Activated CD8-positive, alpha-beta T cell treated with anti-CD3 and anti-CD28 coated beads, Interleukin-2, amount 10 ng/mL, durations not matched to agents 7 days and 5 days (primary cell): Measurements from ENCODE around the gene SPA17. TPM values are rescaled to one million over a fixed set of nuclear protein-coding genes. Genes with fewer than 3 reads are reported as not detected.

Source experiments
- ATAC-seq: fragments of 150-1000 bp; cut with Tn5 transposase; one replicate; pipeline ENCODE4 v1.10.0; 2021; ENCODE audit warnings: moderate library complexity
- CTCF ChIA-PET: fragments of 350-600 bp; sonication (Branson Sonifier 250); formaldehyde crosslinking; loops from one replicate; lab custom pipeline; 2021; ENCODE audit warnings: antibody characterized with exemption; lab: Charles Lee
- POLR2A ChIA-PET: fragments of 350-600 bp; sonication (Branson Sonifier 250); formaldehyde crosslinking; loops from one replicate; lab custom pipeline; 2021; ENCODE audit warnings: antibody characterized with exemption; lab: Charles Lee
- DNase-seq: peaks from one replicate; pipeline ENCODE4 v3.0.0-alpha.2; 2020
- H3K27ac Mint-ChIP-seq: one replicate; pipeline ENCODE4 v1.8.0; 2021; ENCODE audit warnings: mild to moderate bottlenecking, mixed read lengths
- H3K27me3 Mint-ChIP-seq: one replicate; pipeline ENCODE4 v1.8.0; 2021; ENCODE audit warnings: low read depth, mixed read lengths
- H3K36me3 Mint-ChIP-seq: one replicate; pipeline ENCODE4 v1.8.0; 2021; ENCODE audit warnings: low read depth, mixed read lengths
- H3K4me1 Mint-ChIP-seq: one replicate; pipeline ENCODE4 v1.8.0; 2021; ENCODE audit warnings: low read depth, mixed read lengths
- H3K4me3 Mint-ChIP-seq: one replicate; pipeline ENCODE4 v1.8.0; 2021; ENCODE audit warnings: mild to moderate bottlenecking, mixed read lengths
- H3K9me3 Mint-ChIP-seq: one replicate; pipeline ENCODE4 v1.8.0; 2022; ENCODE audit warnings: mixed read lengths; ENCODE audit not compliant: insufficient read depth
- total RNA-seq, 2 experiments: library from RNA; stranded (reverse); gene quantifications; one replicate each; pipeline ENCODE4 v1.2.3, GENCODE V29; 2021

The SPA17 gene
- total RNA-seq, 2 experiments from 2014 or later = 2.6 TPM

GRCh38 chr11:124745270-124745834 is 71.6 kb downstream of the SPA17 start:
- Mint-ChIP-seq H3K36me3 (no peaks in the 10 kb centered on the region), H3K9me3 (no peaks in the 10 kb centered on the region), H3K4me1 (peaks cover 31% of the 10 kb centered on the region), H3K27me3 (peaks cover 30% of the 10 kb centered on the region), H3K27ac (no peak overlapping the region), H3K4me3 (peak overlapping the region; percentile 41)
- no peak for ATAC-seq
- DNase-seq = no peak
- POLR2A ChIA-PET = no interaction called here
- CTCF ChIA-PET = interaction anchor here (1.0 to 5.5 kb wide), 11 partner anchors 13 to 396 kb away, joined by 3 to 89 read pairs (median 13); partner anchors contain the start of genes ESAM, MSANTD2, SIAE and SPA17

- peak; percentile 24 for ATAC-seq
- CTCF ChIA-PET = interaction anchor here (0.6 to 5.5 kb wide), 31 partner anchors 9 to 608 kb away, joined by 3 to 89 read pairs (median 6); partner anchors contain the start of genes ESAM, MSANTD2, ROBO3 and SIAE
Measured at GRCh38 chr11:124745835-124746620, 72.3 kb downstream of the SPA17 start.

DNA sequence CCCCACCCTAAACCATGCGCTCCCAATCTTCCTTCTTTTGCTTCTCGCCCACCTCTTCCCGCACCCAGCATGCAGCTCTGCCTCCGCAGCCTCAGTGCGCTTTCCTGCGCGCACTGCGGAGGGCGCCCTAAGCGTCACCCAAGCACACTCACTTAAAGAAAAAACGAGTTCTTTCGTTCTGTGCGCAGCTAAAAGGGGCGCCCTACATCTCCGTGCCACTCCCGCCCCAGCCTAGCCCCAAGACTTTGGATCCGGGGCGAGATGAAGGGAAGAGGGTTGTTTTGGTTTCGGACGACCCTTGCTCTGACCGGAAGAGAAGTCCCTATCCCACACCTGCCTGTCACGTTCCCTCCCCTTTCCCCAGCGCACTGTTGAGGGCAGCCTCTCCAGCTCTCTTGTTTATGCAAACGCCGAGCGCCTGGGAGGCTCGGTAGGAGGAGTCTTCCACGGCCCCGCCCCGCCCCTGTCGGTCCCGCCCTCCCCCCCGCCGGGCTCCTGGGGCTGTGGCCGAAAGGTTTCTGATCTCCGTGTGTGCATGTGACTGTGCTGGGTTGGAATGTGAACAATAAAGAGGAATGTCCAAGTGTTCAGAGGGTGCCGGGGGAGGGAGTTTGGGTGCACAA is 73.0 kb downstream of the SPA17 start:
- ChIA-PET CTCF (interaction anchor here (0.6 to 5.5 kb wide), 31 partner anchors 9 to 607 kb away, joined by 3 to 89 read pairs (median 5); partner anchors contain the start of genes ESAM, MSANTD2, ROBO3 and SIAE), POLR2A (interaction anchor here (0.7 to 1.6 kb wide), 8 partner anchors 13 to 130 kb away, joined by 3 to 7 read pairs (median 3); partner anchors contain the start of genes MSANTD2, SPA17 and TBRG1)
- Mint-ChIP-seq H3K4me3 (peak overlapping the region; percentile 88), H3K27ac (peak overlapping the region; percentile 84), H3K9me3 (no peaks in the 10 kb centered on the region), H3K27me3 (peaks cover 22% of the 10 kb centered on the region), H3K36me3 (no peaks in the 10 kb centered on the region), H3K4me1 (peaks cover 25% of the 10 kb centered on the region)
- peak; percentile 81 for DNase-seq
- ATAC-seq = peak; percentile 92

More at GRCh38 chr11:124745835-124746620, 72.3 kb downstream of the SPA17 start:
- H3K4me1 Mint-ChIP-seq = peaks cover 25% of the 10 kb centered on the region
- peak; percentile 62 for DNase-seq
- H3K4me3 Mint-ChIP-seq = peak overlapping the region; percentile 88
- no peaks in the 10 kb centered on the region for H3K36me3 Mint-ChIP-seq
- H3K9me3 Mint-ChIP-seq = no peaks in the 10 kb centered on the region
- peak overlapping the region; percentile 84 for H3K27ac Mint-ChIP-seq
- POLR2A ChIA-PET = interaction anchor here (0.7 to 1.6 kb wide), 8 partner anchors 13 to 131 kb away, joined by 3 to 7 read pairs (median 3); partner anchors contain the start of genes MSANTD2, SPA17 and TBRG1
- H3K27me3 Mint-ChIP-seq = peaks cover 27% of the 10 kb centered on the region

Other genes with a start within 250 kb of the SPA17 start
- gene OR8B4, start 249.0 kb upstream of the SPA17 start, total RNA-seq = not detected
- not detected for gene OR8B8, start 228.2 kb upstream of the SPA17 start, total RNA-seq
- gene OR8B12, start 130.2 kb upstream of the SPA17 start, total RNA-seq = not detected
- not detected for gene OR8A1, start 103.9 kb upstream of the SPA17 start, total RNA-seq
- not detected for gene PANX3, start 62.5 kb upstream of the SPA17 start, total RNA-seq
- 10 to 100 TPM; 36.2 to 41.3 TPM for gene TBRG1, start 51.0 kb upstream of the SPA17 start, total RNA-seq
- gene SIAE, start 165 bp upstream of the SPA17 start, total RNA-seq = 1 to 10 TPM; 4.8 to 5.7 TPM
- 1 to 10 TPM; 5.7 to 6.1 TPM for gene NRGN, start 66.0 kb downstream of the SPA17 start, total RNA-seq
- not detected for gene VSIG2, start 78.4 kb downstream of the SPA17 start, total RNA-seq
- under 1 TPM; 0.50 to 0.55 TPM for gene ESAM, start 88.4 kb downstream of the SPA17 start, total RNA-seq
- 10 to 100 TPM in 1 of 2 experiments, 1 to 10 TPM in 1; 9.1 to 10.2 TPM for gene MSANTD2, start 126.5 kb downstream of the SPA17 start, total RNA-seq
- gene ROBO3, start 191.5 kb downstream of the SPA17 start, total RNA-seq = 10 to 100 TPM in 1 of 2 experiments, 1 to 10 TPM in 1; 9.4 to 10.5 TPM
- under 1 TPM in 1 of 2 experiments, not detected in 1; 0.05 TPM for gene ROBO4, start 224.0 kb downstream of the SPA17 start, total RNA-seq
- gene HEPN1, start 245.3 kb downstream of the SPA17 start, total RNA-seq = not detected